Ramos (cell line): Measurements from ENCODE around the gene PPP2R2B.
"Not testable (repeated sequence)": the region's sequence is repeated elsewhere in the genome, so short reads cannot be mapped to it uniquely, and the experiment has no call there.

ENCODE experiments used
- in situ Hi-C: fragments of 300-500 bp; cut with MboI; formaldehyde crosslinking; loops from one replicate; pipeline ENCODE4 v1.14.3; 2022; ENCODE audit warnings: low sequenced_read_pairs; ENCODE audit not compliant: unreplicated experiment

PPP2R2B gene

DNA sequence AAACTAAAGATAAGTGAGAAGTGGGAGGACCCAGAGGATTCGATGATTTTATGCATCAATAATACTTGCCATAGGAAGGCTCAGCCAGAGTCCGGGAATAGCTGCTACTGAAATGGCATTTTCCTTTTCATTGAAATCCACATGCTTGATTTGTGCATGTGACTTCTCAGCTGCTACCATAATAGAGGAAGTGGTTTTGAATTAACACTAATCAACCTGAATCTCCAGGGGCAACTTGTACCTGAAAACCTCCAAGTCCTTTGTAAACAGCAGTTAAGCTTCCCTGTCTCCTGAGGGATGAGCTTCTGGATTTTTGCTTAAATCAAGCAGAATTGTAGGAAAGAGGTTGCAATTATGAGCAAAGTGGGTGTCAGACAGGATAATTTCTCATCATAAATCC lies 124.9 kb downstream of the PPP2R2B start:
- in situ Hi-C loops, result no loop called here

DNA sequence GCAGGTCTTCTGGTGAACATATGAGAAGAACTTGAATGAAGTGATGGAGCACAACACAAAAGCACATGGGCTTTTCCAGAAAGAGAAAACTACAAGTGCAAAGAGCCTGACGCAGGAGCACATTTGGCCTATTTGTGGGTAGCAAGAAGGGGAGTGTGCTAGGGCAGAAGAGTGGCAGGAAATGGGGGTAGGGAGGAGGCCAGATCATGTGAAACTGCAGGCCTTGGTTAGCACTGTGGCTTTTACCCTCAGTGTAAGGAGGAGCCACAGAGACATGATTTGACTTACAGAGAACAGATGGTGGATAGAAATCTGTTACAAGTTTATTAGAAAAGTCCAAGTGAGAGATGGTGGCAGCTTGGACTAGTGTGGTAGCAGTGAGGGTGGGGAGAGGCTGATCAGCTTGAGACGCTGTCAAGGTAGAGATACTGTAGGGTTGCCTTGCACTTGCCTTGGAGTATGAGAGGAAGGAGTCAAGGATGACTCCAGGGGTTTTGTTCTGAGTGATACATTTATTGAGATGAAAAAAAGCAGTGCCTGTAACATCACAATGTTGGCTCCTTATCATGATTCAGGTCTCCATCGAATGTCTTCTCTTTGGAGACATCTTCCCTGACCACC lies 126.7 kb downstream of the PPP2R2B start:
- in situ Hi-C loops, result no loop called here

DNA sequence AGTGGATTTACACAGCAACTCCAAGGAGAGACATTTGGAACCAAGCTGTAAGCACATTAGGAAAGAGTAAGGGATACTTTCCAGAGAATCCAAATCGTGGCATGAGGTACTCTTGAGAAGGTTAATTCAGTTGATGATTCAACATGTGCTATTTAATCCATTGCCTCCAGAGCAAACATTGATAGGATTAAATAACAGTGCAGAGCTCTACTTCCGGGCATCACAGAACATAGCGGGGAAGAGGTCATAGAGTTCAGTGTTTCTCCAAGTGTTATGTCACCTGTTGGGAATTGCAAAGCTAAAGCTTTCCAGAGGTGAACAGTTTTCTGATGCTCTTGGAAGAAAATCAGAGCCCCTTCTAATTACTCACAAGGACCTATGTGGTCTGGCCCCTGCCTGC lies 127.5 kb downstream of the PPP2R2B start:
- in situ Hi-C loops, result no loop called here

DNA sequence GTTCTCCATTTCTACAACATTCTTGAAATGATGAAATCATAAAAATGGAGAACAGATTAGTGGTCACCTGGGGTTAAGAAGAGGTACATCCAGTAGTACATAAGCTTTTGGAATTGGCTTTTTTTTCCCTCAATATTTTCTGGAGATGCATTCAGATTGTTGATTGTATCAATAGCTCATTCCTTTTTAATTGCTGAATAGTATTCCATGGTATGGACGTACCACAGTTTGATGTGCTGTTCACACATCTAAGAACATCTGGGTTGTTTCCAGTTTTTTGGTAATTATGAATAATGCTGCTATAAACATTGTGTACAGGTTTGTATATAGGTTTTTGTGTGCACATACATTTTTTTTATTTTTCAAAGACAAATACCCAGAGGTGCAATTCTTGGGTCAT lies 130.0 kb downstream of the PPP2R2B start:
- in situ Hi-C loops, result no loop called here

DNA sequence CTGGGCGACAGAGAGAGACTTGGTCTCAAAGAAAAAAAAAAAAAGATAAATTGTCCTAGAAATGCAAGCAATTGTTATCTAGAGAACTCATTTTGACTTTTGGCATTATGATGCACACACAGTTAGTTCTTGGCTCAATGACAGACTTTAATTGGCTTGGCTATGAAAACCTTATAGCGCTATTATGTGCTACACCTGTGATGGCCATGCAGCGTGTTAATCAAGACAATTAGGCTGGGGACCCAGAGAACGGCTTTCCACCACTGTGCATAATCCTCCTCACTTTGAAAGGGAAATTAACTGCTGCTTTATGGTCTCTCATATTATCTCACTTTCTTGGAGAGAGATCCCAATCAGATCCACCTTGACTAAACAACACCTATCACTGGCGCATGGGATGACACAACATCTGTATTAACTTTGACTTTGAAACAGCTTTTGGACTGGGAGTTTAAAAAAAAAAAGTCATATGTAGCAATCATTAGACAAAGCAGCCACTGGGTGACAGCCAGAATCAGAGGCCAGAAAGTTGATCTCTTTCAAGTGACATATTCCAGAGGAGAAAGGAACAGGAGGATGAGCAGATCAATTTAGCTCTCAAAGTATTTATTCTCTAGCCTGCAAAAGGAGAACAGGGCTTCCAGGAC lies 132.5 kb downstream of the PPP2R2B start:
- in situ Hi-C loops, result no loop called here

DNA sequence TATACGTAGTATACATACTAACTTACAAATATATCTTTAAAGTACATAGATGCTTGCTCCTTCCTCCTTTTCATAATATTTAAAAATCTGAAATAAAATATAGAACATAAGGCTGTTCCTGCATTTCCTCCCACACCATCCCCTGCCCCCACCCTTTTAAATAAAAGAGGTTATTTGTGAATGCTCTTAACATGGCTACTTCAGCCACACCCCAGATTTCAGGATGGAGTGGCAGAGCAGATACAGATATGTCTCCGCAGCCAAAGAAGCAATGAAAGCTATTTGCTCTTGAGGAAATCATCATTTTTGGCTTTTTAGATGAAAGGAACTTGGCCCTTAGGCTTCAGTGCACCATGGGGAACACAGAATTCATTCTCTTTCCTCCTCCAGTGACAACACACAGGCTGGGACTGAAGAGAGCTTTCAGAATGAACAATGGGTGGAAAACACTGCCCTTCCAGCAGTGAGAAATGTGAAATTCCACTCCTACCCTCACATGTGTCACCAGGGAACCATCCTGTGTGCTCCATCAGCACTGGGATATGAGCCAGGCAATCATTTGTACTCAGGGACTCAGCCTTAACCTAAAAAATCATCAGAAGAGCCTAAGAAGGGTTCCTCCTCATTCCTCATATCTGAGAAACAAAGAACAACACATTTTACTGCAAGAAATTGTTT lies 134.3 kb downstream of the PPP2R2B start:
- in situ Hi-C loops, result no loop called here

DNA sequence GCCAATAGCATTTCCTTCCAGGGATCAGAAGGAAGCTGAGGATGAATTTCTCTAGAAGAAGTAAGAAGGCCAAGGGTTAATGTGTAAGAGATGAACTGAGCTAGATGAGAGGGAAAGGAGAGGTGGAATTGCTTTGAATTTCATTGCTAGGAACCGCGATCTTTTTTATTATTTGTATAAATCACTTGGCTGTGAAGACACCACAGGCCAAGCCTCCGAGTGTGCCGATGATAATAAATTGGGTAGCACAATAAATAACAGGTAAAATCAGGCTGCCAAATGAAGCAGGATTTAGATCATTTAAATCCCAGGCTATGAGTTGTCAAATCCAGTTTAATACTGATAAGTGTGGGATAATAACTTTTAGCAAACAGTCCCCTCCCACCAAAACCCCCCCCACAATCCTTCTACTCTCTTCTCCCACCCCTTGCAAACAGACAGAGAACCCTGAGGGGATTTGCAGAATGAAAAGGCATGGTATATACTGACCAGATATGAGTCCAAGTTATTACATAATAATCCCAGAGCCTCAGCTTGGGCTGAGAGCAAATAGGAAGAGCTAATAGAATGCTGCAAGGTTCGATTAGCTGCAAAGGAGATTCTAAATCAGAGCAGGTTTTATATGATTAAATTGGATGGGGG lies 143.5 kb downstream of the PPP2R2B start:
- in situ Hi-C loops, result no loop called here

DNA sequence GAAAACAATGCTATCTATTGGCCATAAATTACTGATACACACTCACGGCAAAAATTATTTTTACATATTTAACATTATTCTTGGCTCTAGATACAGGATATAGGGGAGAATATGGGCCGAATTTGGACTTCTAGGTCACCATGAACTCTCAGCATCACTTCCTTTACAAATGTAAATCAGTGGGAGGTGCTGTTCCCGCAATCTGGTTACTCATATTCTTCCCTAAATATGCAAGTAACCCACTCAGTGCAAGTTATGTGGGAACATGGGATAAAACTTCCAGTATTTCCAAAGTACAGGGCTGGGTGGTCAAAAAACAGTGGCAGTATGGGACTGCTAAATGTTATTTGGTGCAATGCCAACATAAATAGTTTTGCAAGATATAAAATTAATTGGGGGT lies 145.6 kb downstream of the PPP2R2B start:
- in situ Hi-C loops, result no loop called here

DNA sequence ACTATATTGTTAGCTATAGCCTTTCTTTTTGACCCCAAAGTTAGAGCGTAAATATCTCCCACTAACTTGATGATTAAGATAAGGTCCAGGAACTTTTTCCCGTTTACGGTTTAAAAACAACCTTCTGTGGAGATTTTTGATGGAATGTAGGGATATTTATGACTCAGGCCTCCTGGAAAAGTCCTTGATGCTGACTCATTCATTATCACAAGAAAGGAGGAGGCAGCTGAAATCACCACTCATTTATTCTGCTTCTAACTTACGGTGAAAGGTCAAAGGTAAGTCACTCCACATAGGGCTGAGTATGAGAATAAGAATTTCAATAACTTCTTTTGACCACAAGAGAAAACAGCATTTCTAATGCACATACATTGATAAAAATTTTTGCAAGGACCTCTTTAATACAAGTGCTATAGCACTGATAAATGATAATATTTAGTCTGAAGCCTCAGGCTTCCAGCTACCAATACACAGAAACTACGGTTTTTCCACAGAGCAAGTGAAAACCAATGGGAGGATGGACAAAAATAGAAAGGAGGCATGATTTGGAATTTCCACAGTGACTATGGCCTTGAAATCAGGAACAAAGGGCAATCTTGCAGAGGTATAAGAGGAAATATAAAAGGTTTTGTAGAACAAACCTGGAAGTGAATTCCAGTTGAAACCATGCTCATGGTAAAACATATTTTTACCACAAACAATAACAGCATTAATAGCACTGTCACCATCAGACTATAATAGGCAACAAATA lies 146.5 kb downstream of the PPP2R2B start:
- in situ Hi-C loops, result no loop called here

DNA sequence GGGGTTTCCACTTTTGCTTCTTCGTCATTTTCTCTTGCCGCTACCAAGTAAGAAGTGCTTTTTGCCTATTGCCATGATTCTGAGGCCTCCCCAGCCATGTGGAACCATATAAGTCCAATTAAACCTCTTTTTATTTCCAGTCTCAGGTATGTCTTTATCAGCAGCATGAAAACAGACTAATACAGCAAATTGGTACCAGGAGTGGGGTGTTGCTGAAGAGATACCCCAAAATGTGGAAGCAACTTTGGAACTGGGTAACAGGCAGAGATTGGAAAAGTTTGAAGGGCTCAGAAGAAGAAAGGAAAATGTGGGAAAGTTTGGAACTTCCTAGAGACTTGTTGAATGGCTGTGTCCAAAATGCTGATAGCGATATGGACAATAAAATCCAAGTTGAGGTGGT lies 149.8 kb downstream of the PPP2R2B start:
- in situ Hi-C loops, result not testable (repeated sequence)

DNA sequence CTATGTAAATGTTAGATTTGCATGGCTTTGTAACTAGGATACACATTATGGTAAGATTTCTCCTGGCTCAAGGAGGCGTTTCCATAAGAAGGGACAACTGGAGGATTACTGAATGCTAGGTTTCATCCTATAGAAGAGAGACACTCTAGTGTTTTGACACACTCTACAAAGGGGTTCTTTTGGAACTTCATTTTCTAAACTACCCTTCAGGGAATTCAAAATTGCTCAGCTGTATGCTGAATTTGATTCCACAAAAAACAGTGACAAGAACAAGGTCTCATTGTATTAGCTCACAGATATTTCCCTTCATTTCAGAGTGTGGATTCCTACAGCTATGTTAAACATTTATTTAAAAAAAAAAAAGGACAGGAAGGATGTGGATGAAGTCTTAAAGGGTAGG lies 151.7 kb downstream of the PPP2R2B start:
- in situ Hi-C loops, result no loop called here

DNA sequence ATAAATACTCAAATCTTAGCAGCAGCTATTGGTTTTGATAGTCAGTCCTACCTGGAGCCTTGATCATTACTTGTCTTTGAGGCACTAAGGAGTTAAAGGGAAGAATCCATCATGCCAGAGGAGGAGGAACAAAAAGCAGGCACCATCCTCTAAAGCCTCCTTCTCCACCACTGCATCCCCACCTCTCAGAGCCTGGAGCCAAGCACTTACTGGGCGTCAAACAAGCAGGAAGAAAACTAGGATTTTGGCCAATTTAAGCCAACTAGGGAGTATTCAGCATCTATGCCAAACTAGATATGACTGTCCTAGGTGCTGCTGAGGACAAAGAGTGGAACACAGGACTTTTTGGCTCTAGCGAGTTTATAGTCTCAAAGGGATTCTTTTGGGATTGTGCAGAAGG lies 152.5 kb downstream of the PPP2R2B start:
- in situ Hi-C loops, result no loop called here

DNA sequence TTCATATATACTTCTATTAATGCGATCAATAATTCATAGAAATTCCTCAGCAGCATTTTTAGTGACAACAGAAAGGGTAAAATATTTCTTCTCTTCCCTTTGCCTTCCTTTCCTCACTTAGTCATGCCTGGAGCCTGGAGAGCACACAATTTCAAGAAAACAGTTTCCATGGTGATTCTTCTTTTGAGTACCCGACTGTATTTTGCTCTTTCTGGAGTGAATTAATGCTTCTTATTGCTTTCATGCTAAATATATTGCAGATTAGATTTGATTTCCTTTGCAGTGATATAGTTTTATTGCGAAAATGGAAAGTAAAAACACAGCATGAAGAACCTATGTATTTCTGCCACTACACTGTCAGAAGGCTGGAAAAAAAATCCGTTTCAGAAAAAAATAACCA lies 153.5 kb downstream of the PPP2R2B start:
- in situ Hi-C loops, result no loop called here

DNA sequence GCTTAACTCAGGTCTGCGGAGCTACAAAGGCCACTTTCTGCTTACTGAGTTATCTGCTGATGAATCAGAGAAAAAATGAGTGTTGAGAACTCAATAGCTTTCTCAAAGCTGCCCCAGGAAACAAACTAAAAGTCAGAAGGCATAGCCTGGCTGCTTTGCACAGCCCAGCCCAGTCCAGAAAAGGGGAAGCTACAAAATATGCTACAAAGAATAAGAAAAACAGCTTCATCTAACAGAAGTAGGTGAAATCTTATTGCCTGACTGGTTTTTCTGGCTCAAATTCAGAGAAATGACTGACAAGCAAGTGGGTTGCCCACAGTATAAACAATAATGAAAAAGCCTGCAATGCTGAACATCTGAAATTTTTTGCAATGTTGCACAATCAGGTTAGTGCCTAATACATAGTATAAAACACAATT lies 156.2 kb downstream of the PPP2R2B start:
- in situ Hi-C loops, result no loop called here

DNA sequence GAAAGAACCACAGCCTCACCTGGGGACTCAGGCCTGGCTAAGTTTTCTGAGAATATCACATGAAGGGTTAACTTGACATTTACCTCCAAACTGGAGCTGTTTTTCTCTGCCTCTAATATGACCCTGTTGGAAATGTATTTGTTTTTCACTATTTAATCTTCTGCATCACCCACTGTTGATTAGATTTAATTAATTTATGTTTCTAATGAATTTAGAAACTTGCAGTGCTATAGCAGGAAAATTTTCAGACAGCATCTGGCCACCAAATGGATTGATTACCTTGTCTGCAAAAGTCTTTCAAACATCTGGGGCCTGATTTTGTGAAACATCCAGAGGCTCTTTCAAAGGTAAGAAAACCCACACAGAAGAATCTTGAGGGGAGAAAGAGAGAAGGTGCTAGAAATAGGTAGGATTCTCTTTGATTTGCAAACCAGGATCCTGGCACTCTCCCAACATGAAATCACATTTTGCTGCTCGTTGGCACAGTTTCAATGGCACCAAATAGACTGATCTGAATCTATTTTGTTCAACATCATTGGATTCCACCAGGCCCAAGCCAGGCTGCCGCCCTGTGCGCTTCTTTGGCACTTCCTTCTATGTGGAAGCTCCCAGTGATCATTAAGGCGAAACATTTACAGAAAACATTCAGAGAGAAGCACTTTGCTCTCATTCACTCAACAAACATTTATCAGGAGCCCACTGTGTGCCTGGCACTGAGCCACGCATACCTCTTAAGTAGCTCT lies 157.3 kb downstream of the PPP2R2B start:
- in situ Hi-C loops, result no loop called here

DNA sequence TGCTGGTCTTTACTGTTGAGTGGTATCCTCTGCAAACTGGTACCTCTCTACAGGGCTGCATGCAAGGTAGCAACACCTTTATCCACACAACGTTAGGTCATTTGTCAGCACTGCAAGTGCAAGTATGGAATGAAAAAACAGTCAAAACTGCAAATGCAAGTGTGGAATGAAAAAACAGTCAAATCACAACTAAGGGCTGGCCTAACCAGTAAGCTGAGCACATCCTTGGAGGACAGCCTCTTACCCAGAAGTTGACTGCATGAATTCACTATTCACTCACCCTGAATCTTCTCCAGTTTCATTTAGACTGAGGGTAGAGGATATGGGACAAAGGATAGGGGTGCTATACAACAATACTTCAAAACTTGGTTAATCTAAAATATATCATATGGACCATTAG lies 158.4 kb downstream of the PPP2R2B start:
- in situ Hi-C loops, result no loop called here

DNA sequence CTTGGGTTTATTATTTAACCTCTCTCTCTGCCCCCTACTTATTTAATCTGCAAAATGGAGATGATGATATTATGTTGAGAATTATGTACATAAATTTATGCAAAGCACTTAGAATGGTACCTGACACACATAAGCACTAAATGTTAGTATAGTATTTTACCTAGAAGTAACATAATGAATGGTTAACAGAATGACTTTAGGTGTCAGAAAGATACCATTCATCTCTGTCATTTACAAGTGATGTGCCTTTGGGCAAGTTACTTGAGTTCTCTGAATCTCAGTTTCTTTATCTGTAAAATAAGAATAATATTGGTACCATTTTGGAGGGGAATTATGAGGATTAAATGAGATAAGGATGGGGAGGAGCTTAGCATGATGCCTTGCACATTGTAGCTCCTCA lies 159.4 kb downstream of the PPP2R2B start:
- in situ Hi-C loops, result no loop called here

DNA sequence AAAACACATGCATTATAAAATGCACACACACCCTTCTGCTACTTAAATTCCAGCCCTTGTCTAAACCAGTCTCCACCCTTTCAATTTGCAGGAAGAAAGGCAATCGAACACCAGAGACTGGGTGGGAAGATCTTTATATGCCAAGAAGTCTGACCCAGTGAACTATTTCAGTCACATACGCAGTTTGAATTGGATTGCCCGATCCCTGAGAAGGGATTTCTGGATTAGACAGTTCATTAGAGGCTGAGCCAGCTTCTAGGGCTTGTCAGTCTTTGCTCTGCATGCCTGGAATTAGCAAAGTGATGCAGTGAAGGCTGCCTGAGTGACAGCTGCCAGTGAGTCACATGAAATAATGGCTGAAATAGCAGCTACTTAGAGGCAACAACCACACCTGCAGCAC lies 159.9 kb downstream of the PPP2R2B start:
- in situ Hi-C loops, result no loop called here

DNA sequence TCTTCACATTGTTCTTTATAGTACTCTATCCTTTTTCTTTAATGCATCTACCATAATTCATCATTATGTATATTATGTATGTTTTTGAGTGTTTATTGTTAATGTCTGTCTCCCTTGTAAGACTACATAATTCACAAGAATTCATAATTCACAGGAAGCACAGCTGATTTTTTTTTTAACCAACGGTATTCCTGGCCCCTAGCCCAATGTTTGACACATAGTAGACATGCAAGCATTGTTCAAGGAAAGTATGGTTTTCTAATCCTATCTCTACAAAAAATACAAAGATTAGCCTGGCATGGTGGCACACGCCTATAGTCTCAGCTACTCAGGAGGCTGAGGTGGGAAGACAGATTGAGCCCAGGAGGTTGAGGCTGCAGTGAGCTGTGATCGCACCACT lies 160.6 kb downstream of the PPP2R2B start:
- in situ Hi-C loops, result no loop called here

DNA sequence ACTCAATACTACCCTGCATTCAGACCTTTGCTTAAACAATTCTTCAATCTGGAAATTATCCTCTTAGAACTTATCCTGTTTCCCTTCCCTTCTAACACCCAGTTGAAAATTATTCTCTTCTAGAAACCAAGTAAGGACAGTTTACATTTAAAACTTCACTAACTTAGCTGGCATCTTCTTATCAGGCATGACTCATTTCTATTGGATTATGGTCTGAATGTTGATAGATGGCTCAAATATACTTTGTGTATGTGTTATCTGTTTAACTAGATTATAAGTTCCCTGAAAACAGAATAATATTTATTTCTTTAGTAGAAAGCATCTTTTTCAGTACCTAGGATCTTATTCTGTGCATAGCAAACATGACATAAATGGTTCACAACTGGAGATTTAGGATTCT lies 161.9 kb downstream of the PPP2R2B start:
- in situ Hi-C loops, result no loop called here
